Measurements from ENCODE around the gene SPRR2F. TPM values are rescaled to one million over a fixed set of nuclear protein-coding genes. Genes with fewer than 3 reads are reported as not detected.
"Not testable (repeated sequence)": the region's sequence is repeated elsewhere in the genome, so short reads cannot be mapped to it uniquely, and the experiment has no call there.

SPRR2F gene
- total RNA-seq, 1 experiment from 2014 or later: not detected

DNA sequence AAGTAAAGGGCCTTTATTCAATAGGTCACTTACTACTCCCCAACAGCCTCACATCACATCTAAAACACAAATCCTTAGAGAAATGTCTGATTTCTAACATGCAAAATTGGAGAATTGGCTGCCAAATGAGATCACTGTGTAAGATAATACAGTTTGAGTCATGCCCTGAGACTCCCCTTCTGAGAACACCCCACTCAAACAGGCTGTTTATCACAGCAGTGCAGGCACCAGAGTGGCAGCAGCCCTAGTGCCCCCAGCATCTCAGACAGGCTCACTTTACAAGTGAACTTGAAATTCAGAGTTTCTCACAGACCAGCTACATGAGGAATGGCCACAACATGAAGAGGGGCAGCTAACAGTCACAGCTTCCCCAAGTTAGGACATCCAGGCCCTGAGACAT, 1.9 kb upstream of the SPRR2F start:
- H3K27ac ChIP-seq; H3K4me1 ChIP-seq (replicated peaks); H3K4me3 ChIP-seq; H3K9me3 ChIP-seq (replicated peaks); H3K27me3 ChIP-seq (replicated peaks); H3K36me3 ChIP-seq; DNase-seq (ENCODE audit: low read depth in 1 of 2, low spot score in 2 of 2): not testable (repeated sequence)

DNA sequence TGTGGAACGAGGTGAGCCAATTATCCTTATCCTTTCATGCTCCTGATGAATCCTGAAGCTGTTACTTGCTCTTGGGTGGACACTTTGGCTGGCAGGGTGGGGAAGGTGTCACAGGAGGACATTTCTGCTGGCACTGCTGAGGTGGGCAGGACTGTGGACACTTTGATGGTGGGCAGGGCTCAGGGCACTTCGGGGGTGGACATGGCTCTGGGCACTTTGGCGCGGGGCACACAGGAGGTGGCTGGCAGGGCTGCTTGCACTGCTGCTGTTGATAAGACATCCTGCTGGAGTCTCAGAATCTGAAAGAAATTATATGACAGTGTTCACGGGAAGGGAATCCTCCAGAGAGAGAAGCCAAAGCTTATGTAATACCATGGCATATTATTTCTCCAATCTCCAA, 862 bp downstream of the SPRR2F start:
- not testable (repeated sequence) for H3K27ac ChIP-seq; H3K4me3 ChIP-seq; DNase-seq (ENCODE audit: low read depth in 1 of 2, low spot score in 2 of 2); H3K9me3 ChIP-seq (replicated peaks); H3K27me3 ChIP-seq (replicated peaks); H3K4me1 ChIP-seq (replicated peaks); H3K36me3 ChIP-seq

DNA sequence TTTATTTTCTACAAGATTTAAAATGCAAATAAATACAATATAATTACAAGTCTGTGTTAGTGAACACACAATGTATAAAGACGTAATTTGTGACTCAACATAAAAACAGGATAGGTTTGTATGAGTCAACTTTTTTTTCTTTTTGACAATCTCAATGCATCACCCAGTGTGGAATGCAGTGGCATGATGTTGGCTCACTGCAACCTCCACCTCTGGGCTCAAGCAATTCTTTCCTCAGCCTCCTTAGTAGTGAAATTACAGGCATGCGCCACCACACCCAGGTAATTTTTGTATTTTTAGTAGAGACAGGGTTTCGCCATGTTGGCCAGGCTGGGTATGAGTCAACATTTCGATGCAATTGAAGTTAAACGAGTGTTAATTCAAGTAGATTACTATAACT, 13.1 kb downstream of the SPRR2F start:
- Histone ChIP-seq H3K36me3 (no peaks in the 10 kb centered on the region), H3K4me1 (replicated peaks) (no peaks in the 10 kb centered on the region), H3K27me3 (replicated peaks) (no peaks in the 10 kb centered on the region), H3K9me3 (replicated peaks) (no peaks in the 10 kb centered on the region), H3K4me3 (no peak overlapping the region), H3K27ac (no peak overlapping the region)
- DNase-seq (ENCODE audit: low read depth in 1 of 2, low spot score in 2 of 2): no peak

DNA sequence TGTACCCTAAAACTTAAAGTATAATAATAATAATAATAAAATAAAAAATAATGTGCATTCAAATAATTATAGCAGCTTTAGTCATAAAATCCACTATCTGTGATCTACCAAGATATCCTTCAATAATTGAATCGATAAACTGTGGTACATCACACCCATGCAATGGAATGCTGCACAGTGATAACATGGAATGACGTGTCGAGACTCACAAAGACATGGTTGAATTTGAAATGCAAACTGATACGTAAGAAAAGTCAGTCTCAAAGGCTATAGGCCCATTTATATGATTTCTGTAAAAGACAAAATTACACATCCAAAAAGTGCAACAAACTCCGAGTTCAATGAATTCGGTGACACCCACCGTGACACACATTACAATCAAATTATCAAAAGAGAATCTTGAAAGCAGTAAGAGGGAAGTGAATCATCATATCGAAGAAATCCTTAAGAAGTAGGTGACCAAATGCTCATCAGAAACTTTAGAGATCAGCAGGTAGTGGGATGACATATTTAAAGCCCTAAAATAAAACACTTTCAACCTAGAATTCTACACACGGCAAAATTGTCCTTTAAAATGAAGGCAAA, 13.8 kb downstream of the SPRR2F start:
- H3K9me3 ChIP-seq (replicated peaks): no peaks in the 10 kb centered on the region
- no peaks in the 10 kb centered on the region for H3K27me3 ChIP-seq (replicated peaks)
- no peak overlapping the region for H3K4me3 ChIP-seq
- no peaks in the 10 kb centered on the region for H3K36me3 ChIP-seq
- no peak for DNase-seq (ENCODE audit: low read depth in 1 of 2, low spot score in 2 of 2)
- H3K27ac ChIP-seq: no peak overlapping the region
- no peaks in the 10 kb centered on the region for H3K4me1 ChIP-seq (replicated peaks)

DNA sequence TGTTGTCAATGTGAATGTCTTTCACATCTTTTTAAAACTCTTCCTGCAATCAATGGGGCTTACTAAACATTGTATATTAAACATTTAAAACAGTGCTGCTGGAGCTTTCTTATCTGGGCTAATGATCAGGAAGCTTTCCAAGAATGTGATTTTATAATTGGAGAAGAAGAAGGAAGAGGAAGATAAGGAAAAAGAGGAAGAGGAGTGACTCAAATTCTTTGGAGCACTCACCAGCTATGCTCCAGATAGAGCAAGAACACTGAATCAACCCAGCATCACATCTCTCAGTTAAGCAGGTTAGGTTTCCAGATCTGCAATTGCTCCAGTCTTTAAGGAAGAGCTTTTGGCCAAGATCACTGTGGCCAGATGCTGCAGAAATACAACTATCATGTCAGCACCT, 17.6 kb downstream of the SPRR2F start:
- H3K4me3 ChIP-seq: no peak overlapping the region
- H3K9me3 ChIP-seq (replicated peaks): no peaks in the 10 kb centered on the region
- H3K27me3 ChIP-seq (replicated peaks): no peaks in the 10 kb centered on the region
- H3K27ac ChIP-seq: no peak overlapping the region
- no peaks in the 10 kb centered on the region for H3K4me1 ChIP-seq (replicated peaks)
- DNase-seq (ENCODE audit: low read depth in 1 of 2, low spot score in 2 of 2): no peak
- no peaks in the 10 kb centered on the region for H3K36me3 ChIP-seq

- H3K4me1 ChIP-seq (replicated peaks): no peaks in the 10 kb centered on the region
- H3K27ac ChIP-seq: no peak within 1 kb of the TSS
- H3K9me3 ChIP-seq (replicated peaks): no peaks in the 10 kb centered on the region
- H3K27me3 ChIP-seq (replicated peaks): no peaks in the 10 kb centered on the region
- H3K36me3 ChIP-seq: no peaks in the 10 kb centered on the region
- no peak for DNase-seq (ENCODE audit: low read depth in 1 of 2, low spot score in 2 of 2)
- H3K4me3 ChIP-seq: no peak within 1 kb of the TSS
Observed at GRCh38 chr1:153094426-153094825, 18.9 kb downstream of the SPRR2F start, which contains the start of gene SPRR2E. Gene SPRR2E, minus strand, starts transcription at chr1:153094526. Its CDS starts 775 bp downstream, at chr1:153093751.

DNA sequence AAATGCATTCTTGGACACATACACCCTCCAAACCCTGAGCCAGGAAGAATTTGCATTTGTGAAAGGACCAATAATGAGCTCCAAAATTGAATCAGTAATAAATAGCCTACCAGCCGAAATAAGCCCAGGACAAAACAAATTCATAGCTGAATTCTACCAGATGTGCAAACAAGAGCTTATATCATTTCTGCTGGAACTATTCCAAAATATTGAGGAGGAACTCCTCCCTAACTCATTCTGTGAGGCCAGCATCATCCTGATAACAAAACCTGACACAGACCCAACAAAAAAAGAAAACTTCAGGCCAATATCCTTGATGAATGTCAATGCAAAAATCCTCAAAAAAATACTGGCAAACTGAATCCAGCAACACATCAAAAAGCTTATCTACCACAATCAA, 25.7 kb downstream of the SPRR2F start:
- no peak overlapping the region for H3K4me3 ChIP-seq
- H3K9me3 ChIP-seq (replicated peaks): no peaks in the 10 kb centered on the region
- DNase-seq (ENCODE audit: low read depth in 1 of 2, low spot score in 2 of 2): no peak
- H3K27ac ChIP-seq: no peak overlapping the region
- H3K36me3 ChIP-seq: no peaks in the 10 kb centered on the region
- no peaks in the 10 kb centered on the region for H3K4me1 ChIP-seq (replicated peaks)
- H3K27me3 ChIP-seq (replicated peaks): no peaks in the 10 kb centered on the region

- Histone ChIP-seq H3K4me3 (no peak overlapping the region), H3K4me1 (replicated peaks) (no peaks in the 10 kb centered on the region)
- DNase-seq (ENCODE audit: low read depth in 1 of 2, low spot score in 2 of 2): no peak
Observed at GRCh38 chr1:153081736-153082135, 31.6 kb downstream of the SPRR2F start.

DNA sequence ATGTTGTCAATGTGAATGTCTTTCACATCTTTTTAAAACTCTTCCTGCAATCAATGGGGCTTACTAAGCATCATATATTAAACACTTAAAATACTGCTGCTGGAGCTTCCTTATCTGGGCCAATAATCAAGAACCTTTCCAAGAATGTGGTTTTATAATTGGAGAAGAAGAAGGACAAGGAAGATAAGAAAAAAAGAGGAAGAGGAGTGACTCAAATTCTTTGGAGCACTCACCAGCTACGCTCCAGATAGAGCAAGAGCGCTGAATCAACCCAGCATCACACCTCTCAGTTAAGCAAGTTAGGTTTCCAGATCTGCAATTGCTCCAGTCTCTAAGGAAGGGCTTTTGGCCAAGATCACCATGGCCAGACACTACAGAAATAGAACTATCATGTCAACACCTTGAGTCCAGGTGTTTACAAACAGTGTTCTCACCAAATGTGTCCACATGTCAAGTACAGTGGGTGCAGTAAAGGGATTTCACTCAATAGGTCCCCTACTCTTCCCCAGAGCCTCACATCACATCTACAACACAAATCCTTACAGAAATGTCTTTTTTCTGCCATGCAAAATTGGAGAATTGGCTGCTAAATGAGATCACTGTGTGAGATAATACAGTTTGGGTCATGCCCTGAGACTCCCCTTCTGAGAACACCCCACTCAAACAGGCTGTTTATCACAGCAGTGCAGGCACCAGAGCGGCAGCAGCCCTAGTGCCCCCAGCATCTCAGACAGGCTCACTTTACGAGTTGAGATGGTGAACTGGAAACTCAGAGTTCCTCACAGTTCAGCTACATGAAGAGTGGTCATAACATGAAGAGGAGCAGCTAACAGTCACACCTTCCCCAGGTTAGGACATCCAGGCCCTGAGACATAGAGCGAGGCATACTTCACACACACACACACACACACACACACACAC, 40.2 kb downstream of the SPRR2F start:
- H3K9me3 ChIP-seq (replicated peaks): no peaks in the 10 kb centered on the region
- no peaks in the 10 kb centered on the region for H3K27me3 ChIP-seq (replicated peaks)
- H3K27ac ChIP-seq: no peak overlapping the region

More at GRCh38 chr1:153081736-153082135, 31.6 kb downstream of the SPRR2F start:
- Histone ChIP-seq H3K27ac (no peak overlapping the region), H3K36me3 (no peaks in the 10 kb centered on the region), H3K9me3 (replicated peaks) (no peaks in the 10 kb centered on the region), H3K27me3 (replicated peaks) (no peaks in the 10 kb centered on the region)

DNA sequence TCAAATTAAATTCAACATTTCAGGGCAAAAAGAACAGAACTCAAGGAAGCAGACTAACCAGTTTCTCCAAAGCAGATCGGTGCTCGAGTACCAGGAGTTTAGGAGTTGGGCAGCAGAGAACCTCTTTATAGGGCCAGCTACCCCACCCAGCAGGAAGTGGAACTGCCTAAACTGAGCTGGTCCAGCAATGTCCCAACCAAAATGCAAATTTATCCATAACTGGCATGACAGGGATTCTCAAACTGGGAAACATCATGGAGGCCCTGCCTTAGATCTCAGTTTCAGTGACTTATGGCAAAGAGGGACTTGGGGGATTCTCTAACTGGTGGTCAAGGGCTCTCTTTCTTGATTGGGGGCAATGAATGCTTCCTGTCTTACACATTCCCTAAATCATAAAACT, 41.8 kb downstream of the SPRR2F start, which contains the start of gene SPRR2B:
TSS of gene SPRR2B (minus strand) at position 101 of the 400 bp plus-strand sequence. CDS start 772 bp downstream, outside the sequence.
- Histone ChIP-seq H3K36me3 (no peaks in the 10 kb centered on the region), H3K27ac (no peak within 1 kb of the TSS), H3K27me3 (replicated peaks) (no peaks in the 10 kb centered on the region), H3K4me3 (no peak within 1 kb of the TSS), H3K9me3 (replicated peaks) (no peaks in the 10 kb centered on the region), H3K4me1 (replicated peaks) (no peaks in the 10 kb centered on the region)
- DNase-seq (ENCODE audit: low read depth in 1 of 2, low spot score in 2 of 2): no peak

More for the DNA sequence above, 40.2 kb downstream of the SPRR2F start:
- Histone ChIP-seq H3K4me1 (replicated peaks) (no peaks in the 10 kb centered on the region), H3K4me3 (no peak overlapping the region), H3K36me3 (no peaks in the 10 kb centered on the region)
- no peak for DNase-seq (ENCODE audit: low read depth in 1 of 2, low spot score in 2 of 2)

GRCh38 chr1:153070243-153070642, 43.1 kb downstream of the SPRR2F start:
- H3K36me3 ChIP-seq: no peaks in the 10 kb centered on the region
- no peak for DNase-seq (ENCODE audit: low read depth in 1 of 2, low spot score in 2 of 2)
- no peak overlapping the region for H3K27ac ChIP-seq
- no peaks in the 10 kb centered on the region for H3K27me3 ChIP-seq (replicated peaks)
- H3K4me3 ChIP-seq: no peak overlapping the region
- H3K4me1 ChIP-seq (replicated peaks): no peaks in the 10 kb centered on the region
- H3K9me3 ChIP-seq (replicated peaks): no peaks in the 10 kb centered on the region

Other genes starting within 250 kb of the SPRR2F start
- not detected in 2 replicates for gene SMCP, start 235.2 kb downstream of the SPRR2F start, total RNA-seq (2014; rRNA removed; shearing (Covaris generic))
- not detected in 2 replicates for gene IVL, start 205.0 kb downstream of the SPRR2F start, total RNA-seq (2014; rRNA removed; shearing (Covaris generic))
- gene SPRR5, start 166.3 kb downstream of the SPRR2F start, total RNA-seq (2014; rRNA removed; shearing (Covaris generic)): not detected in 2 replicates
- gene SPRR4, start 142.9 kb downstream of the SPRR2F start, total RNA-seq (2014; rRNA removed; shearing (Covaris generic)): not detected in 2 replicates
- not detected in 2 replicates for gene SPRR1A, start 129.4 kb downstream of the SPRR2F start, total RNA-seq (2014; rRNA removed; shearing (Covaris generic))
- not detected in 2 replicates for gene SPRR3, start 111.8 kb downstream of the SPRR2F start, total RNA-seq (2014; rRNA removed; shearing (Covaris generic))
- not detected in 2 replicates for gene SPRR1B, start 82.3 kb downstream of the SPRR2F start, total RNA-seq (2014; rRNA removed; shearing (Covaris generic))
- gene SPRR2D, start 72.4 kb downstream of the SPRR2F start, total RNA-seq (2014; rRNA removed; shearing (Covaris generic)): not detected in 2 replicates
- not detected in 2 replicates for gene SPRR2A, start 56.0 kb downstream of the SPRR2F start, total RNA-seq (2014; rRNA removed; shearing (Covaris generic))
- not detected in 2 replicates for gene SPRR2B, start 41.9 kb downstream of the SPRR2F start, total RNA-seq (2014; rRNA removed; shearing (Covaris generic))
- not detected in 2 replicates for gene SPRR2E, start 19.0 kb downstream of the SPRR2F start, total RNA-seq (2014; rRNA removed; shearing (Covaris generic))
- not detected in 2 replicates for gene SPRR2G, start 37.4 kb upstream of the SPRR2F start, total RNA-seq (2014; rRNA removed; shearing (Covaris generic))
- gene LELP1, start 89.9 kb upstream of the SPRR2F start, total RNA-seq (2014; rRNA removed; shearing (Covaris generic)): not detected in 2 replicates
- not detected in 2 replicates for gene PRR9, start 104.1 kb upstream of the SPRR2F start, total RNA-seq (2014; rRNA removed; shearing (Covaris generic))
- not detected in 2 replicates for gene LORICRIN, start 146.2 kb upstream of the SPRR2F start, total RNA-seq (2014; rRNA removed; shearing (Covaris generic))
- not detected in 2 replicates for gene PGLYRP3, start 199.4 kb upstream of the SPRR2F start, total RNA-seq (2014; rRNA removed; shearing (Covaris generic))
- not detected in 2 replicates for gene PGLYRP4, start 235.3 kb upstream of the SPRR2F start, total RNA-seq (2014; rRNA removed; shearing (Covaris generic))
- gene S100A9, start 244.3 kb upstream of the SPRR2F start, total RNA-seq (2014; rRNA removed; shearing (Covaris generic)): not detected in 2 replicates